Stimulated activated CD8-positive, alpha-beta memory T cell treated with anti-CD3 and anti-CD28 coated beads, Interleukin-4, amount 100 ng/mL, for 48 hours (primary cell): Measurements from ENCODE around the gene C1QBP.
"Not testable (repeated sequence)": the region's sequence is repeated elsewhere in the genome, so short reads cannot be mapped to it uniquely, and the experiment has no call there.

Experiments
- DNase-seq: peaks from one replicate; pipeline ENCODE4 v3.0.0-alpha.2; 2020

C1QBP gene

GRCh38 chr17:5431234-5431633, 7.7 kb downstream of the C1QBP start:
- DNase-seq: not testable (repeated sequence)

DNA sequence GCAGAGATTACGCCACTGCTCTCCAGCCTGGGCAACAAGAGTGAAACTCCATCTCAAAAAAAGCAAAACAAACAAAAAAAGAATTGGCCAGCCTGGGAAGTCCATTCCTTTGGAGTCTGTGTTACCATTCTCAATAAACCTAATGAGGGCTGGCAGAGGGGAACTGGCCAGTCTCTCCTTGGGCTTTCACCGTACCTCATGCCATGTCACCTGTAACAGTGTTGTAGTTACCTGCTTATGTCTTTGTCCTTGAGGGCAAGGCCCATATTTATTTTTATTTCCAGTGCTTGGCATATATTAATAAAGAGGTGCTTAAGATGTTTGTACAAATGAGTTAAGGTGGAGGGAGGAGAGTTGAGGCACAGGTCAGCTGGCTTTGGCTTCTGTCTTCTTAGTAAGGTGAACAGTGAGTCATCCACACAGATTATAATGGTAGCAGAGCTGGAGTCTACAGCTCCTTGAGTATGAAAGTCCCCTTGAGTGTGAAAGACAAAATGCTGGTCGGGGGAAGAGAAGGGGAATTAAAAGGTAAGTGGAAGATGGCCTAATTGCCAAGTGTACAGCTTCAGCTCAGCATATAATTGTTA, 8.4 kb downstream of the C1QBP start:
- no peak for DNase-seq

DNA sequence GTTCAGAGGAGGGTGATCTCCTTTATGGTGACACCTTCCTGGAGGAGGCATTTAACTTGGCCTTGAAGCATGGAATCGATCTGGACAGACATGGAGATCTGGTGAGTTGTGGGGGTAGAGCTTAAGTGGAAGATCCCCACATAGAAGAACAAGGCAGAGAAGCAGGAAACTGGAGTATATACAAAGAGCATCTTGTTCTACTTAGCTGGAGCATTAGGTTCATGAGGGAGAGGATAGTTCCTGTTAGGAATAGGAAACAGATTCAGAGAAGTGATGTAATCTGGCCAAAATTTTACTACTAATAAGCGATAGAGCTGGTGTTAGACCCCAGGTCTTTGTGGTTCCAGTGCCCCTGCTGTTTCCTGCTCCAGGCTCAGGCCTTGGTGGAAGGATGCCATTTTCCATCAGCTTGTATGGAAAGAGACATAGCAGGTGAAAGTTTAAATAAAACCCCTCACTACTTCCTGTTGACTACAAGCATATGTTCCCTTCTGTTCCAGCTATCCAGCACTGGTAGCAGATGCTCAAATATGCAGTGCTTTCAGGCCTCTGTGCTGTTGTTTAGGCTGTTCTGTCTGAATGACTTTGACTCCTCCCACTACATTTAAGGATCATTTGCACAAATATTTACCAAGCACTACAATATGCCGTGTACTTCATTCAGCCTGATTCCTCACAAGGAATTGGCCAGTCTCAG, 9.6 kb downstream of the C1QBP start:
- no peak for DNase-seq

GRCh38 chr17:5425826-5426225, 13.1 kb downstream of the C1QBP start:
- DNase-seq: no peak

DNA sequence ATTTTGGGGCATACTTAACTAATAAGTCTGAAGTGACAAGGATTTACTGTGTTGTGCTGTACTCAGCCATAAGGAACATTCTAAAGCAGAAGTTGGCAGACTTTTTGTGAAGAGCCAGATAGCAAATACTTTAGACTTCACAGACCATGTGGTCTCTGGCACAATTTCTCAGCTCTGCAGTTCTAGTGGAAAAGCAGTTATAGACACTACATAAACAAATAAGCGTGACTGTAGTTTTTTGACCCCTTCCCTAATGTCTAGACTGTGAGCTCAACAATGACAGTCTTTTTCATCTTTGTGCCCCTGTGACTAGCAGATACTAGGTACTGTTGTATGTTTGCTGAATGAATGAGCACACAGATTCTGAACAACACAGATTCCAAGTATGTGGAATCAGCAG, 14.0 kb downstream of the C1QBP start:
- no peak for DNase-seq

DNA sequence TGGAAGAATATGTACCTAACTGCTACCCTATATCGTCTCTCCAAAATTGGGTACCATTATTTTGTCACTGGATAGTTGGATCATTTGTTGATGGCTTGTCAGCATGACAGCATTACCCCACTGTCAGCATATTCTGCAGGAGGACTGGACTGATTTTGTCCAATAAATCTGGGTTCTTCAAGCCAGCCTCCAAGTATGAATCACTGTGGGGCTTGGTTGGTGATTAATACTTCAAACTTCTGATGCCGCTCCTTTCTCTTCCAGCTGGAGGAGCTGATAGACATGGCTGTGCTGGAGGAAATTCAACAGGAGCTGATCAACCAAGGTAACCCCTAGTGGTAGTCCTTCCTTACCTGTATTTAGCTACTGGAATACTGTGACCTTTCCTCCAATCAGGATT, 16.4 kb downstream of the C1QBP start:
- DNase-seq: no peak

DNA sequence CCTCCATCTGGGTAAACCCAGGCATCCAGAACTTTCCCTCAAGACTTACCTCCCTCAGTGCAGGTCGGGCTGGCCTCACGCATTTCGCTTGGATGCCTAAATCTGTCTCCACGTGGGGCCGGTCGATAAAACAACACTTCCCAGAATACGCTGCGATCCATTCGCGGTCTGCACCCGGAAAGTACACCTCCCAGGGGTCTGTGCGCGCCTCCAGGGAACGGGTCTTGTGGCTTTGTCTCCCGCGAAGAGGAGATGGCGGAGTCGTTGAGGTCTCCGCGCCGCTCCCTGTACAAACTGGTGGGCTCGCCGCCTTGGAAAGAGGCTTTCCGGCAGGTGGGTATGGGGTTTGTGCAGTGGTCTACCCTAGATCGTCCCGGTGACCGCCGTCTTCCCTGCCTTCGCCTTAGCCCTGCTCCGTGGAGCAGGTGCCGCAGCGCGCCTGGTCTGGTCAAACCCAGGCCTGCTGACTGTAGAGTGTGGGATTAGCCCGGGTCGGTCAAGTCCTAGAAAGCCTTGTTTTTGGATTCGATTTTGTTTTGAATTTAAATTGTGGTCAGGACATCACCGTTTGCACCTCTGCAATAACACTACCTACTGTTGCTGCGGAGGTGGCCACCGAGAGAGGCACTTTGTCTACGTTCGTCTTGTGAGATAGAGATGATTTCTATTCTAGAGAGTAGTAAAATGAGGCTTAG, 18.8 kb downstream of the C1QBP start, which contains the start of gene RPAIN:
Gene RPAIN, plus strand, starts transcription at position 224 of the 695 bp plus-strand sequence. Its CDS starts 29 bp downstream, at position 253.
- DNase-seq: peak; percentile 89

- DNase-seq: peak; percentile 96
Measured at GRCh38 chr17:5419356-5419958, 19.5 kb downstream of the C1QBP start, which contains the start of gene NUP88. TSS of gene NUP88 (minus strand) at chr17:5419662. CDS start at chr17:5419650, 12 bp downstream.

- DNase-seq: peak; percentile 73
Measured at GRCh38 chr17:5418858-5419355, 20.0 kb downstream of the C1QBP start.

GRCh38 chr17:5416901-5417300, 22.1 kb downstream of the C1QBP start:
- no peak for DNase-seq

- DNase-seq: no peak
Measured at GRCh38 chr17:5413682-5414081, 25.3 kb downstream of the C1QBP start.

DNA sequence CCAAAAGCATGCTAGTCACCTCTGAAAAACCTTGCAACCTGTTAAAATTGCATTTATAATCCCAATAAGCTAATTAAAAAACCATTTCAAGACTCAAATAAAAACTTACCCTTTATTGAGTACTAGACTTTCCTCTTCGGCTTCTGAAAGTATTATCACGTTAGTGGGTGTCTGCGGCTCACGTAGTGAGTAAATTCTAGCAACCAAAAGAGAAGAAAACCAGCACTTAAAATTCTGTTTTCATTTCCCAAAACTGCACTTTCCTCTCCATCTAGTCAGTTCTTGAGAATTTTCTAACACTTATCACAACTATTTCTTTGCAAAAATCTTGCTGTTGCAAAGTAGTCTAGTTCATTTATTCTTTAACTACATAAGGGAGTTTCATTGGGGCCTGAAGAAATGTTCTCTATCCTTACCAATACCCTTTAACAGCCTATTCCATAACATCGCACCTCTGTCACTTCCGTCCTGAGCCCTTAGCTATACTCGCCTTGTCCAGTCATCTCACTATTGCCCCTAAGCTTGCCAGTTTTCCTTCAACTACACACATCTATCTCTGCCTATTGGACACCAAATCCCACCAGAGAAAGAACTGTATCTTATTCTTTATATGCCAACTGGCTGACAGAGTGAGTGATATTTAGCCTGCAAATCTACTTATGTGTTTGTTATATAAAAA, 28.2 kb downstream of the C1QBP start:
- no peak for DNase-seq

- DNase-seq: no peak
Measured at GRCh38 chr17:5408186-5408585, 30.8 kb downstream of the C1QBP start.

- no peak for DNase-seq
Measured at GRCh38 chr17:5405400-5405799, 33.6 kb downstream of the C1QBP start.

GRCh38 chr17:5399767-5400166, 39.2 kb downstream of the C1QBP start:
- no peak for DNase-seq

- no peak for DNase-seq
Measured at GRCh38 chr17:5396612-5397011, 42.3 kb downstream of the C1QBP start.

DNA sequence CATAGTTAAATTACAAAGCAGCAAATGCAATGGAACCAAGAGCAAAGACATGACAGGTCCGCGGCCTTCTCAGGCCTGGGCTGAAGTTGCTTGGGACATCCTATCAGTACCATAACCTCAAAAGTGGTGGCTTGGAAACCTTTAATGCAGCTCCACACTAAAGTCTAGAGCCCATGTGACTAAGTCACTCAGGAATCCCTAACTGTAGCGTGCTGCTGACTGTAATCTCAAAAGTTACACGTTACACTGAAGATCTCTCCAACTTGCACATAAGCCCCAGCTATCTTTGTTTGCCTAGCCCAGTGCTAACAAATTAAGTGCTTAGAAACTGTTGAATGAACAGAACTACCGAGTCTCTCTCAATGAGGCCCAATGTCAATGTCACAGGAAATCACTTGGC, 47.3 kb downstream of the C1QBP start:
- no peak for DNase-seq
